Hepatic stellate cell (primary cell): ENCODE measurements around the gene ARL4D.
"Not testable (repeated sequence)": the region's sequence is repeated elsewhere in the genome, so short reads cannot be mapped to it uniquely, and the experiment has no call there.

Experiments used
- DNase-seq: peaks from one replicate; pipeline ENCODE4 v3.0.0; 2011; ENCODE audit warnings: low spot score

ARL4D gene

DNA sequence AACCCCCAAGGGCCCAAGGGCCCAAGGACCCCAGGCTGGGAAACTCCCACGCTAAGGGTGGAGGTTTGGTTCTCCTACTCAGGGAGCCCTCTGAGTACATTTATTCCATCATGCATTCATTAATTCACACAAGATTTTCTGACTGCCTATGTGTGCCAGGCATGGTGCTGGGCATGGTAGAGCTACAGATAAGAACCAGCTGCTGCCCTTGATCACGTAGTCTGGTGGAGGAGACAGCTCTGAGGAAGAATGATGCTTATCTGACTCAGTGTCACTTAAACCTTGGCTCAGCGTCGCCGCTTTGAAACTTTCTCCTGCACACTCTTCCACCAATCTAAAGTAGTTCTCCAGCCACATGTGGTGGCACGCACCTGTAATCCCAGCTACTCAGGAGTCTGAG, 3.6 kb upstream of the ARL4D start:
- DNase-seq = no peak

DNA sequence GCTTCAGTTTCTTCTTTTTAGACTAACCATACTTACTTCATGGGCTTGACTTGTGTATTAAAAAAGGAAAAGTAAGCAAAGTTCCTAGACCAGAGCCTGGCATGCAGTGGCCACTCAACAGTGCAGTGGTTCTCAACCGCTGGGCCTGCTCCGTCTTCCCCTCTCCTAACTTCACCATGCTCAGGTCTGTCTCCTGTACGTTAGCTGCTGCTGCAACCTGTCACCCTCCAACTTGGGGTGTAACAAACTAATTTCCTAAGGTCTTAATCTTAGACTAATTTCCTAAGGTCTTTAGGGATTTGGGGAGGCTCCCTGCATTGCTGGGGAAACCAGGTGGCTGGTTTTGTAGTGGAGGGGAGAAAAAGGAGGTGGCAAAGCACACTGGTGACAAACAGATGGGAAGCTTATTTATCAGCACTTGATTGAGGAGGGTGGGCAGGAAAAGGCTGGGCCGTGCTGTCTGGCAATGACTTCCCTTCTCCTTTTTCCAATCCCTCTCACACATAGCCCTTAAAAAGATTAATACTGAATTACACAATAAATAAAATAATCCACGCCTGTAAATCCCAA, 2.2 kb upstream of the ARL4D start:
- no peak for DNase-seq

DNA sequence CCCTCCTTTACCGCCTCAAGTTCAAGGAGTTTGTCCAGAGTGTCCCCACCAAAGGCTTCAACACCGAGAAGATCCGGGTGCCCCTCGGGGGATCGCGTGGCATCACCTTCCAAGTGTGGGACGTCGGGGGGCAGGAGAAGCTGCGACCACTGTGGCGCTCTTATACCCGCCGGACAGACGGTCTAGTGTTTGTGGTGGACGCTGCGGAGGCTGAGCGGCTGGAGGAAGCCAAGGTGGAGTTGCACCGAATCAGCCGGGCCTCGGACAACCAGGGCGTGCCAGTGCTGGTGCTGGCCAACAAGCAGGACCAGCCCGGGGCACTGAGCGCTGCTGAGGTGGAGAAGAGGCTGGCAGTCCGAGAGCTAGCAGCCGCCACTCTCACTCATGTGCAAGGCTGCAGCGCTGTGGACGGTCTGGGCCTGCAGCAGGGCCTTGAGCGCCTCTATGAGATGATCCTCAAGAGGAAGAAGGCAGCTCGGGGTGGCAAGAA, 1.1 kb downstream of the ARL4D start:
- no peak for DNase-seq

DNA sequence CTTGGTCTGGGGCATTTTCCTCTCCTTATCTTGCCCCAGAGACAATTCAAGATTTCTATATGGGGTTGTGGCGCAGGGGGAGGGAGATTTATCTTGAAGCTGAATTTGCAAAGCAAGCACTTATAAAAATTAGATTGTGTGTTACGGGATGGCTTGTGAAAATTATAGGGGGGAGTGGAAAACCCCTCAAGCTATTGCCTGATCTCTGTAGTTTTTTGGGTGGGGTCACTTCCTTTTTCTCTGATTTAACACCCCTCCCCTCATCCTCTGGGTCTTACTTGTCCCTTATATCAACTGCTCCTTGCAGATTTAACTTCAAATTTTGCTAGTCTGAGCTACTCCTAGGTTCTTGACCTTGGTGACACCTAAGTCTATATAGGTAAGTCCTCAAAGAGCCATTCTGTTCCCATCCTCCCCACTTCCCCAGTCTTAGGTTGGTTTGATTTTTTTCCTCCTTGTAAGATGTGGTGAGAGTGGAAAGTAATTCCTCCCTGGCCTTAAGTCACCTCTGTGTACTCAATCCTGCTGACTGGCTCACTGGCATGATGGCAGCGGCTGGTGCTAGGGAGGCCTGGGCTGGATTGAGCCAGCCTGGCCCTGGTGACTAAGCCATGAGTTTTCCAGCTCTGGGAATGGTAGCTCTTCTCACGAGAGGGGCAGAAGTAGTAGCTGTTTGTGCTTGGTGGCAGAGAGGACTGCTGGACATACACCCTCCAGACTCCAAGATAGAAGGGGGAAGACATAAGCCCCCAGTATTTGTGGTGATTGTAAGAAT, 2.3 kb downstream of the ARL4D start:
- peak; percentile 94 for DNase-seq

- DNase-seq = no peak
Observed at GRCh38 chr17:43402078-43402477, 3.3 kb downstream of the ARL4D start.

- DNase-seq = no peak
Observed at GRCh38 chr17:43402567-43402966, 3.8 kb downstream of the ARL4D start.

- no peak for DNase-seq
Observed at GRCh38 chr17:43403846-43404245, 5.1 kb downstream of the ARL4D start.

- DNase-seq = no peak
Observed at GRCh38 chr17:43405861-43406260, 7.1 kb downstream of the ARL4D start.

DNA sequence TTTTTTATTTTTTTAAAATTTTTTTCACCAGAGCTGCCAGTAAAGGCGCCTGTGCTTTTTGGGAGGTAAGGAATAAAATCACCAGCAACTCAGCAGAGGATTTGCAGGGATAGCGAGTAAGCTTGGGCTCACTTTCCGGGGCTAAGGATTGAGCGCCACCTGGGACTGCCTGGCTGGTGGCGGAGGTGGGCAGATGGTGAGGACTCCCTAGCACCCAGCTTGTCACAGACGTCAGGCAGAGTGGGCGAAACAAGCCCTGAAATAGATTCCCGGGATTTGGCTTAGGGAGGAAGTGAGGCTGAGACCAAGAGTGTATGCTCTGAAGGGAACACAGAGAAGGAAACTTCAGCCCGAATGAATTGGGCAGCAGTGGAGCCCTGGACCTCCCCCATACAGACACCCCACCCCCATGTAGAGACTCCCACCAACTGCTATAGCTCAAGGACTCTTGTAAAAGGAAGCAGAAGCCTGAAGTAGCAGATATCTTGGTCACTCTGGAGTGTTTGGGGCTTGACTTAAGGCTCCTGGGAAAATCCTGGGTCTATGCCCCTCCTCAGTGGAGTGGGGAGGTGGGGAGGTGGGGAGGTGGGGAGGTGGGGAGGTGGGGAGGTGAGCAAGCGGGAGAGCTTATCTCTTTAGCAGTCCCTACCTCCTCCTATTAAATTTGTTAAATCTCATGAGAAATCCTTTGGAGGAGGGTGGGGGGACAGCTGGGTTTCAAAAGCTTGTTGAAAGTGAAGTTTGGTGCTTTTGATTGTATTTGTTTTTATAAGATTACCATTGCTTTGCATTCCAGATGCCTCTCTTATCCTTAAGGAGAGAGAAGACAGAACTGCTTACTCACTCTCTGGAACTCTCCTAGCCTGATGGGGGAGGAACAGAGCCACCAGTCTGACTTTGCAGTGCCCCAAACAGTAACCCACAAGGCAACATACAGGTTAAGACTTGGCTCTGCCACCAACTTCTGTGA, 8.2 kb downstream of the ARL4D start:
- peak; percentile 88 for DNase-seq

- no peak for DNase-seq
Observed at GRCh38 chr17:43409131-43409530, 10.3 kb downstream of the ARL4D start.

DNA sequence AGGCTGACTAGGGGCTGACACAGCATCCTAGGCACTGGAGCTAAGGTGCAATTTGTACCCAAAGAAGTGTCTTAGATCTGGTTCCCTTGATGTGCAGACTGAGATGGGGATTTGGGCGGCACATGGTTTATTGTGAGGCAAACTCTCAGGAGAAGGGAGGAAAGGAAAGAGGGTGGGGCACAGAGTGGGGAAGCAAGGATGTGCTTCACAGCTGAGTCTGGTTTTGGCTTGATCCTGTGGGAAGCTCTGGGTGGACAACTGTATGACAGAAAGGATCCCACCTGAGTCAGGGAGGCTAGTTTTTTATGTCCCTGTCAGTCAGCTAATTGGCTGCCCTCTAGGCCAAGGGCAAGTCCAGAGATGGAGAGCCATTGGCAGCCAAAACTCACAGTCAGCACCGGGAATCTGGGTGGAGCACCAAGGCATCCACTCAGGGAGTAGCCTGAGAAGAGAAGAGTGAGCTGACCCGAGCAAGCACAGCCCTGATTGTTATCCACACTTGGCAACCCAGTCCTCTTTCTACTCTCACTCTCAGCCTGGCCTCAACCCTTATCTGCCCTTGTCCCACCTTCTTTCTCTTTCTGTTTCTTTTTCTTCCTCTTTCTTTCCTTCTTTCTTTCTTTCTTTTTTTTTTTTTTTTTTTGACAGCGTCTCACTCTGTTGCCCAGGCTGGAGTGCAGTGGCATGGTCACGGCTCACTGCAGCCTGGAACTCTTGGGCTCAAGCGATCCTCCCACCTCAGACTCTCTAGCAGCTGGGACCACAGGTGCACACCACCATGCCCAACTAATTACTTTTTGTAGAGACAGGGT, 12.0 kb downstream of the ARL4D start:
- no peak for DNase-seq

DNA sequence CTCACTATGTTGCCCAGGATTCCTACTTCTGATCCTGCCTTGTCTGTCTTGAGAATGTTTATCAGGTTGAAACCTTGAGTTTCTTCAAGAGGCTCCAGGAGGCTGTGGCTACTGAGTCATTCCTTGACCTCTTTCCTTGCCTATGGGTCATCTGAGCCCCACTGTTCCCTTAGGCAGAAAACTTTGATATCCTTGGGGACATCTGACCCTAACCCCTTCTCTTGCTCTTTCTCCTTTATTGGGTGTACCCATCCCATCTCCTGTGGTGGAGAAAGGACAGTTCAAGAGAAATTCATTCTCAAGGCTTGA, 12.5 kb downstream of the ARL4D start:
- no peak for DNase-seq

DNA sequence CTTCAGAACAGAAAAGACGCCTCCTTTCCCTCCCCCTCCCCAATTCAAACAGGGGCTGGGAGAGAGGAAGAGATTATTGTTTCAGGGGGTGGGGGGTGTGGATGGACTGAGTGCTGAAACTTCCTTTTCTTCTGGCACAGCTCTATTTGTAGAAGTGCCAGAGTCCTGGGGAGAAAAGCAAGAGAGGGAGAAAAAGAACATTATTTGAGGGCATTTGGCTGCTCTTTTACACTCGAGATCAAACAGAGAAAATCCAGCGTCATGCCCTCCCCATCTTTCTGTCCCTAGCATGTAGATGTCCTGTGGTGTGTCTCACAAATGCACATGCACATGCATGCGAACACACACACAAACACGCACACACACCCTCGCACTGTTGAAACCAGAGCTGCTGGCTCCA, 13.0 kb downstream of the ARL4D start:
- no peak for DNase-seq

- DNase-seq = no peak
Observed at GRCh38 chr17:43412166-43412565, 13.4 kb downstream of the ARL4D start.

DNA sequence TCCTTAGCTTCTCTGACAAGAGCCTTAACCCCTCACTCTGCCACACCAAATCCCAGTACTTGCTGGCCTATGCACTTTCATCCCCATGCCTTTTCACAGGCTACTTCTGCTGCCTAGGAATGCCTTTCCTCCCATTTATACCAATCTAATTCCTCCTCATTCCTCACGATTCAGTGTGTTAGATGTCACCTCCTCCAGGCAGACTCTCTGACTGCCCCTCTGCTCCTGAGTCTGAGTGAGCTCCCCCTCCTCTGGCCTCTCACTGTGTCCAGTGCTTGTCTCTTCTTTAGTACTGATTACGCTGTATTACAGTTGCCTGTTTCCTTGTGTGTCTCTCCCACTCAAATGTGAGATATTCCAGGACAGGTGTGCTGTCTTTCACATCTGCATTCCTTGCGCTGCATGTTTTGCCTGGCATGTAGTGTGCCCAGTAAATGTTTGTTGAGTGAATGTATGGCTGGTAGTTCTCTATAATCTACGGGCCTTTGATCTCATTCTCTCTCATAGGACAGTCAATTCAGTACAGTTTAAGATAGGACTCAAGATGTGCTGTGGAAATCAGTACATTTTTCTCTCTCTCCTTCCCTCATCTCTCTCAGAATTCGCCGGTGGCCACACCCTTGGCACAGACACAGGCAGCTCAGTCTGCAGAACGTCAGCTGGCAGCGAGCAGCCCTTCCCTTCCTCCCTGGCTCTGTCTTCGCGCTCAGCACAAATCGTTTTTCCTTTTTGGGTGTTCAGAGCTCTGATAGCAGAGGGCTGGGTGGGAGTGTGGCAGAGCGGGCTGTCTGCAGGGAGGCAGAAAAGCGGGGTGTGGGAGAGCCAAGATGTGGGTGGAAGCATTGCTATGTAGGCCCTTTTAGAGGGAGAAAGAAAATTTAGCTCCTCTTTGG, 18.5 kb downstream of the ARL4D start:
- peak; percentile 57 for DNase-seq

DNA sequence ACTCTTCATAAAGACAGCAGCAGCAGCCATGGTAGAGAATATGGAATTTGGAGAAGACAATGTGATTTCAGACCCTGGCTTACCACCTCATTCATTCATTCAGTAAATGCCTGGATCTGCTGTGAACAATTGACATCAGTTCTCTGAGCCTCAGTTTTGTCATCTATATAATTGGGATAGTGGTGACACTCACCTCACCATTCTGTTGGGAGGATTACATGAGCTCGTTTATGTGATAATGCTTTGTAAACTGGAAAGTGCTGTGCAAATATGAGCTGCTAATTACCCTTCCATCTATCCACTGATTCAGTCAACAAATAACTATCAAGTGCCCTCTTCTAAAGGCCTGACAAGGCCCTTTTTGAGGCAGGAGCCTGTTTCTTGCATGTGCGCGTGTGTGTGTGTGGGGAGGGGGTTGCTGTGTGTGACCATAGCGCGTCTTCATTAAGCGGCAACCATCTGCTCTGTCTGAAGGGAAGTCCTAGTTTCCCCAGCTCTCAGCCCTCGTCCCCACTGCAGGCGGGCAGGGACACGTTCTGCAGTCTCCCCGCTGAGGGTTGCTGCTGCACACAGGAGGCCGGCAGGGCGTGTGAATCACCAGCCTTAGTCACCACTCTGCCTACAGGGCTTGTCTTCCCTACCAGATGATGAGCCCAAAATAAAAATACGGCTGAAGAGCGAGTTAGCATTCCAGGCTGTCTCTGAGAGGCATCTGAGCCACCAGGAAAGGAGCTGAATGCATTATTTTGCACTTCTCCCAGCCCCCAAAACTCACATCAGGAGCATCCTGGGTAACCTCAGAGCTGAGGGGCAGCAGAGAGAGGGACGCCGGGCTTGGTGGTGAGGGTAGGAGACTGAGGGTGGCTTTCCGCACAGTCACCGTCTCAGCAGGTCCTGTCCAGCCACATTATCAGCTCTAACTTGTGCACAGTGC, 19.9 kb downstream of the ARL4D start:
- peak; percentile 90 for DNase-seq

DNA sequence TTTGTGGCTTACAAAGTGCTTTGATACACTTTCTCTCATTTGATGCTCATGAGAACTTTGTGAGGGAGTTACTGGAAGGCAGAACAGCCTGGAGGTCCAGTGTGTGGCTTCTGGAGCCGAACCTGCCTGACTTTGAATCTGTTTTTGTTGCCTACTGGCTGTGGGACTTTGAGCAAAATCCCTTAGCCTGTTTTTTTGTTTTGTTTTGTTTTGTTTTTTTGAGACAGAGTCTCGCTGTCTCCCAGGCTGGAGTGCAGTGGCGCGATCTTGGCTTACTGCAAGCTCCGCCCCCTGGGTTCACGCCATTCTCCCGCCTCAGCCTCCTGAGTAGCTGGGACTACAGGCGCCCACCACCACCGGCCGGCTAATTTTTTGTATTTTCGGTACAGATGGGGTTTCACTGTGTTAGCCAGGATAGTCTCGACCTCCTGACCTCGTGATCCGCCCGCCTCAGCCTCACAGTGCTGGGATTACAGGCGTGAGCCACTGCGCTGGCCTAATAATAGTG, 20.6 kb downstream of the ARL4D start:
- DNase-seq = not testable (repeated sequence)

DNA sequence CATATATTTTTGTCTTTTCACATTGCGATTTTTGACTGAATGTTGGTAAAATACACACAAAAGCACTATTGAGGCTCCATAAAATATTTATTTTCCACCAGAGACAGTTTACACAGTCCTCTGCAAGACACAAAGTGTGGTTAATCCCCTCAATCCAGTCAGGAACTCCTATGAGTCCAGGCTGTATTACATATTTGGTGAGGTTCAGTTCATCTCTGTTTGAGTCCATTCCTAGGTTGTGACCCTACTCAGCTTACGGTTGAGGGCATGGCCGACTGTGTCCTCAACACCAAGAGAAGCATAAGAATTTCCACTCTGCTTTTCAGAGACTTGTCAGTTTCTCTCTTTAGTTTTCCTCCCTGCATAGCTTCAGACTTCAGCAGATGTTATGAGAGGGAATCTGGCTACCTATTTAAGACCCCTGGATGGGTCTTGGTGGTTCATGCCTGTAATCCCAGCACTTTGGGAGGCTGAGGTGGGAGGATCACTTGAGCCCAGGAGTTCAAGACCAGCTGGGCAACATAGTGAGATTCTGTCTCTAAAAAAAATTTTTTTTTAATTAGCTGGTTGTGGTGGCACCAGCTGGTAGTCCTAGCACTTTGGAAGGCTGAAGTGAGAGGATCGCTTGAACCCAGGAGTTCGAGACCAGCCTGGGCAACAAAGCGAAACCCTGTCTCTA, 25.1 kb downstream of the ARL4D start:
- no peak for DNase-seq
